OCI-LY1 (cell line): ENCODE measurements around the gene VAV3.

Source experiments
- H2AFZ ChIP-seq: fragments of 200-600 bp; sonication (generic), shearing (Covaris generic); 2 replicates; pipeline ENCODE4 v1.6.0; 2014; ENCODE audit warnings: antibody characterized with exemption, mild to moderate bottlenecking, low read length
- H3F3A ChIP-seq: fragments of 200-600 bp; sonication (generic), shearing (Covaris generic); 2 replicates; pipeline ENCODE4 v1.6.0; 2014; ENCODE audit warnings: mild to moderate bottlenecking, antibody characterized with exemption, low read length, moderate library complexity; ENCODE audit not compliant: insufficient read depth
- H3K27ac ChIP-seq: fragments of 200-600 bp; sonication (generic); 2 replicates; pipeline ENCODE4 v1.5.1; 2014; ENCODE audit warnings: low read length, mixed run types, mild to moderate bottlenecking, low read depth; ENCODE audit not compliant: poor library complexity, severe bottlenecking
- H3K27me3 ChIP-seq: fragments of 200-600 bp; sonication (generic); 2 replicates; pipeline ENCODE4 v1.6.0; 2014; ENCODE audit warnings: antibody characterized with exemption, mild to moderate bottlenecking, low read length, moderate library complexity; ENCODE audit not compliant: insufficient read depth
- H3K36me3 ChIP-seq: fragments of 200-600 bp; sonication (generic); 2 replicates; pipeline ENCODE4 v1.6.1; 2014; ENCODE audit warnings: mild to moderate bottlenecking, antibody characterized with exemption, low read length, moderate library complexity, mixed read lengths; ENCODE audit not compliant: insufficient read depth
- H3K4me1 ChIP-seq: fragments of 200-600 bp; sonication (generic); 2 replicates; pipeline ENCODE4 v1.5.1; 2014; ENCODE audit warnings: mild to moderate bottlenecking, low read length, moderate library complexity; ENCODE audit not compliant: insufficient read depth, severe bottlenecking
- H3K4me2 ChIP-seq: fragments of 200-600 bp; sonication (generic), shearing (Covaris generic); 2 replicates; pipeline ENCODE4 v1.6.1; 2014; ENCODE audit warnings: low read length
- H3K4me3 ChIP-seq: fragments of 200-600 bp; sonication (generic); 2 replicates; pipeline ENCODE4 v1.5.1; 2014; ENCODE audit warnings: low read length, low read depth, mild to moderate bottlenecking, mixed read lengths; ENCODE audit not compliant: poor library complexity, severe bottlenecking
- H3K79me2 ChIP-seq: fragments of 200-600 bp; shearing (Covaris generic); 2 replicates; pipeline ENCODE4 v1.6.1; 2016; ENCODE audit warnings: mixed run types, low read length, mixed read lengths; ENCODE audit not compliant: insufficient read depth
- H3K9ac ChIP-seq: fragments of 200-600 bp; sonication (generic), shearing (Covaris generic); 2 replicates; pipeline ENCODE4 v1.6.1; 2014; ENCODE audit warnings: mild to moderate bottlenecking, low read length, mixed read lengths
- H3K9me2 ChIP-seq: fragments of 200-600 bp; sonication (generic), shearing (Covaris generic); 2 replicates; pipeline ENCODE4 v1.6.1; 2014; ENCODE audit warnings: low read depth, mild to moderate bottlenecking, low read length, mixed read lengths
- H3K9me3 ChIP-seq: fragments of 200-600 bp; shearing (Covaris generic); 2 replicates; pipeline ENCODE4 v1.6.1; 2014; ENCODE audit warnings: low read length, mixed read lengths
- H4K20me1 ChIP-seq: fragments of 200-600 bp; sonication (generic), shearing (Covaris generic); 2 replicates; pipeline ENCODE4 v1.6.0; 2016; ENCODE audit warnings: mild to moderate bottlenecking, low read length; ENCODE audit not compliant: insufficient read depth
- CTCF ChIP-seq: fragments of 200-600 bp; sonication (generic), shearing (Covaris generic); IDR thresholded peaks from 2 replicates; pipeline ENCODE4 v1.5.1; 2017; ENCODE audit warnings: mild to moderate bottlenecking, antibody characterized with exemption, low read length, moderate library complexity, mixed read lengths
- EZH2 ChIP-seq: fragments of 200-600 bp; sonication (generic), shearing (Covaris generic); IDR thresholded peaks from 2 replicates; pipeline ENCODE4 v1.8.0; 2017; ENCODE audit warnings: borderline replicate concordance, mixed run types, mild to moderate bottlenecking, antibody characterized with exemption, low read length, moderate library complexity, mixed read lengths

The VAV3 gene

GRCh38 chr1:107575226-107575625 is 389.8 kb downstream of the VAV3 start:
- H3K4me1 ChIP-seq: no peaks in the 10 kb centered on the region
- no peak overlapping the region for H3K4me2 ChIP-seq
- H3K27me3 ChIP-seq: no peaks in the 10 kb centered on the region

GRCh38 chr1:107574044-107574443 is 390.9 kb downstream of the VAV3 start:
- Histone ChIP-seq H3K4me2 (no peak overlapping the region), H3K9me3 (no peaks in the 10 kb centered on the region), H3K27me3 (no peaks in the 10 kb centered on the region), H3K9ac (no peak overlapping the region), H2AFZ (no peak overlapping the region), H3K4me1 (no peaks in the 10 kb centered on the region), H3K4me3 (no peak overlapping the region), H4K20me1 (no peaks in the 10 kb centered on the region), H3K36me3 (no peaks in the 10 kb centered on the region), H3K9me2 (no peaks in the 10 kb centered on the region), H3F3A (no peaks in the 10 kb centered on the region), H3K27ac (no peak overlapping the region), H3K79me2 (no peaks in the 10 kb centered on the region)
- no peak for TF ChIP-seq EZH2
- TF ChIP-seq CTCF: no peak

More at GRCh38 chr1:107575226-107575625, 389.8 kb downstream of the VAV3 start:
- Histone ChIP-seq H3K9me2 (no peaks in the 10 kb centered on the region), H3K4me3 (no peak overlapping the region), H2AFZ (no peak overlapping the region), H3K79me2 (no peaks in the 10 kb centered on the region), H3K9me3 (no peaks in the 10 kb centered on the region), H3F3A (no peaks in the 10 kb centered on the region), H3K9ac (no peak overlapping the region), H3K27ac (no peak overlapping the region), H4K20me1 (no peaks in the 10 kb centered on the region), H3K36me3 (no peaks in the 10 kb centered on the region)
- TF ChIP-seq CTCF: no peak

- TF ChIP-seq CTCF: no peak
- no peak for TF ChIP-seq EZH2
- H3K27ac ChIP-seq: no peak overlapping the region
- no peak overlapping the region for H3K4me2 ChIP-seq
- H3K4me3 ChIP-seq: no peak overlapping the region
- no peaks in the 10 kb centered on the region for H3K27me3 ChIP-seq
- H4K20me1 ChIP-seq: no peaks in the 10 kb centered on the region
- H3K4me1 ChIP-seq: no peaks in the 10 kb centered on the region
- H2AFZ ChIP-seq: no peak overlapping the region
- no peaks in the 10 kb centered on the region for H3K9me3 ChIP-seq
- no peak overlapping the region for H3K9ac ChIP-seq
- H3F3A ChIP-seq: no peaks in the 10 kb centered on the region
- H3K79me2 ChIP-seq: no peaks in the 10 kb centered on the region
- H3K9me2 ChIP-seq: no peaks in the 10 kb centered on the region
- H3K36me3 ChIP-seq: no peaks in the 10 kb centered on the region
These were observed 392.2 kb downstream of the VAV3 start for GRCh38 chr1:107572674-107573211.
